GM19035 (cell line): ENCODE measurements around the gene ERI2.
"Not testable (repeated sequence)": the region's sequence is repeated elsewhere in the genome, so short reads cannot be mapped to it uniquely, and the experiment has no call there.

Source experiments
- ATAC-seq: cut with Tn5 transposase; IDR thresholded peaks from one replicate; pipeline ENCODE4 v1.9.1; 2021; ENCODE audit not compliant: unreplicated experiment

ERI2 gene

DNA sequence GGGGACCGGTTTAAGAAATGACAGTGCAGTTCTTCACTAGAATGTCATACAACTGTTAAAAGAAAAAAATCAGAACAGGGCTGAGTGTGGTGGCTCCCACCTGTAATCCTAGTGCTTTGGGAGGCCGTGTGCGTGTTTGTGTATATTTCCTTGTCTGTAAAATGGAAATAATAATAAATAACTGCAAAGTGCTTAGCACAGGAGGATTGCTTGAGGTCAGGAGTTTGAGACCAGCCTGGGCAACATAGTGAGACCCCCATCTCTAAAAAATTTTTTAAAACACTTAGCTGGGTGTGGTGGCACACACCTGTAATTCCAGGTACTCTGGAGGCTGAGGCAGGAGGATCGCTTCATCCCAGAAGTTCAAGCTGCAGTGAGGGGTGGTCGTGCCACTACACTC, 40.0 kb downstream of the ERI2 start:
- no peak for ATAC-seq

DNA sequence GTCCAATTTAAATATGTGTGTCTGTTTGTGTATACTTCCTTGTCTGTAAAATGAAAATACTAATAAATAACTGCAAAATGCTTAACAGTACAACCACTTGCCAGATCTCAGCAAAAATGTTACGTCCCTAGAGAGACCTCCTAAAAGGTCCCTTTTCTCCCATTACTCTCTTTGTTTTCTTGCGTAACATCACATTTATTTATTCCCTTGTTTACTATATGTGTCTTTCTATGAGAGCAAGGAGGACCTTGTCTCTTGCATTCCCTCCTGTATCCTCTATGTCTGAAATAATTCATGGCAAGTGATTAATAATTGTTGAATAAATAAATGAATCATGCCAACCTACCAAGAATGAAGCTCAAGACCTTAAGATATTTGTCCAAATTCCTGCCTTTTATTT, 40.5 kb downstream of the ERI2 start:
- no peak for ATAC-seq

DNA sequence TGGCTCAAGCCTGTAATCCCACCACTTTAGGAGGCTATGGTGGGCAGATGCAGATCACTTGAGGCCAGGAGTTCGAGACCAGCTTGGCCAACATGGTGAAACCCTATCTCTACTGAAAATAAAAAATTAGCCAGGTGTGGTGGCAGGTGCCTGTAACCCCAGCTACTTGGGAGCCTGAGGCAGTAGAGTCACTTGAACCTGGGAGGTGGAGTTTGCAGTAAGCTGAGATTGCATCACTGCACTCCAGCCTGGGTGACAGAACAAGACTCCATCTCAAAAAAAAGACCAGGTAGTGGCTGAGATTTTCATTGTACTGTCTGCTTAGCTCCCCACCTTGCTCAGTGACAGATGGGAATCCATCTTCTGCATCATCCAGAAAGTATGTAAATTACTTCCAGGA, 41.8 kb downstream of the ERI2 start:
- not testable (repeated sequence) for ATAC-seq

DNA sequence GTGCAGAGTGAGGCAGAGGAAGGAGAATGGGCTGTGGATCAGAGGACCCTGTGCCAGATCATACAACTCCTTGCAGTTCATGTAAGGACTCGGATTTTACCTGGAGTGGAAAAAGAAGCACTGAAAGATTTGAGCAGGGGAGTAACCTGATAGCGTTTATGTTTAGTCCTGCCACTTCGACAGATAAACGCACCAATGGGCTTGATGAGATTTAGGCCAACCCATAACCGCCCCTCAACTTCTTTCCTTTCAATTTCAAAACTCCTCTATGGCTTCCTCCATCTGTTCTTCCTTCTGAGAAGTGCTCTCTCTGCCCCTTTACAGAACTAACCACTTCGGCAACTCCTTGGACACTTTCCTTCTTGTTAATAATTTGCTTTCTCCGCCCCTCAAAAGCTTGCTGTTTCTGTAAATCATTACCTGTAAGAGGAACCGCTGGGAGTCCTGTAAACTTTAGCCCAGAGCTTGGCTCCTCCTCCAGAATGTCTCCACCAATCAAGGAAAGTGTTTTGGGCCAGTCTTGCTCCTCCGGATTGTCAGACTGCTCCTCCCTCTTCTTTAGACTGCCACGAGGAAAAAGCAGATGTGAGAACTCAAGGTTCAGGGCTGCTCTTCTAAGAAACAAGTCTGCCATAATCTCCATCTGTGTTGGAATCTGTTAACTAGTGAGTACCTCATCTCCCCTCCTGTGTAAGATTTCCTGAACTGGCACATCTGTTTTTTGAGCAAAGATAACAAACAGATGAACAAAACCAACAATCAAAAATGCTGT, 42.6 kb downstream of the ERI2 start, which contains the start of gene ACSM3:
ACSM3 (plus strand) TSS at position 554 of the 772 bp plus-strand sequence. CDS start 6,021 bp downstream, outside the sequence.
- ATAC-seq, result peak; percentile 98

DNA sequence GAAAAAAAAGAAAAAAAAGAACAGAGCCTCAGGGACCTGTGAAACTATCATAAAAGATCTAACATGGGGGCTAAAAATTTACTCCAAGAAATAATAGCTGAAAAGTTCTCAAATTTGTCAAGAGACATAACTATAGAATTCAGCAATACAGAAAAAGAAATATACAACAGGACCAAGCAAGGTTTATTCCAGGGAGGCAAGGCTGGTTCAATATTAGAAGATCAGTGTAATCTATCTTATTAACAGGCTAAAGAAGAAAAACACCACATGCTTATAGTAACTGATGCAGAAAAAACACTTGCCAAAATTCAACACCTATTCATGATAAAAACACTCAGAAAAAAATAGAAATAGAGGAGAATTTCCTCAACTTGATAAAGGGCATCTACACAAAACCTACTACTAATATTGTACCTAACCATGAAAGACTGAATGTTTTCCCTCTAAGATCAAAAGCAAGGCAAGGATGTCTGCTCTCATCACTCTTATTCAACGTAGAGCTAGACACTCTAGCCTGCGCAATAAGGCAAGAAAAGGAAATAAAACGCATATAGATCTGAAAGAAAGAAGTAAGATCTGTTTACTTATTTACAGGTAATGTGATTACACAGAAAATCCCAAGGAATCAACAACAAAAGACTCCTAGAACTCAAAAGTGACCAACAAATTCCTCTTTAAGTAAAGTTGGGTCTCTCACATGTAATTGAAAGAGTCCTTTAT, 43.7 kb downstream of the ERI2 start:
- no peak for ATAC-seq

DNA sequence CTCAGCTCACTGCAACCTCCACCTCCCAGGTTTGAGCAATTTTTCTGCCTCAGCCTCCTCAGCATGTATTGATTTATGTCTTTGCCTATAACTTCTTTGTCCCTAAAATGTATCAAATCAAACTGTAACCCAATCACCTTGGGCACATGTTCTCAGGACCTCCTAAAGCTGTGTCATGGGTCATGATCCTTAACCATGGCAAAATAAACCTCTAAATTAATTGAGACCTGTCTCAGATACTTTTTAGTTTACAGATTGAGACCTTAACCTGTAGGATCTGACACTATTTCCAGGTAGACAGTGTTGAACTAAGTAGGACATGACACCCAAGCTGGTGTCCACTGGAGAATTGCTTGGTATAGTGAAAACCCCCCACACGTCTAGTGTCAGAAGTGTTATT, 45.1 kb downstream of the ERI2 start:
- ATAC-seq, result no peak

DNA sequence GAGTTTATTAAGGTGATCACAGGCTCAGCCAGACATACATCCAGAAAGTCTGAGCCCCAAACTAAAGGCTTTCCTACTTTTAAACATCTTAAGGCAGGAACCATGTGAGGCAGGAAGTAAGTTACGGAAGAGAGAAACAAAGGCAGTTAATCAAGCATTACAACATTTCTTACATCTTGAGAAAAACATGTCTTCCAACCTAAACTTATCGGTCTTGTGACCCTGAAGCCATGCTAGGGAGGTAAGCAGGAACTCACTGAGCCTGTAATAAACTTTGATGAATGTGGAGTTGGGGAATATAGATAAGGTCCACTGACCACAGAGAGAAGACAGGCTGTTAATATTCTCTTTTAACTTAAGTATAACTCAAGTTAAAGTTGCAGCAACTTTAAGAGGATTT, 45.9 kb downstream of the ERI2 start:
- ATAC-seq, result no peak

DNA sequence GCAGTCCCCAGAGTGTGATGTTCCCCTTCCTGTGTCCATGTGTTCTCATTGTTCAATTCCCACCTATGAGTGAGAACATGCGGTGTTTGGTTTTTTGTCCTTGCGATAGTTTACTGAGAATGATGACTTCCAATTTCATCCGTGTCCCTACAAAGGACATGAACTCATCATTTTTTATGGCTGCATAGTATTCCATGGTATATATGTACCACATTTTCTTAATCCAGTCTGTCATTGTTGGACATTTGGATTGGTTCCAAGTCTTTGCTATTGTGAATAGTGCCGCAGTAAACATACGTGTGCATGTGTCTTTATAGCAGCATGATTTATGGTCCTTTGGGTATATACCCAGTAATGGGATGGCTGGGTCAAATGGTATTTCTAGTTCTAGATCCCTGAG, 50.5 kb downstream of the ERI2 start:
- not testable (repeated sequence) for ATAC-seq

DNA sequence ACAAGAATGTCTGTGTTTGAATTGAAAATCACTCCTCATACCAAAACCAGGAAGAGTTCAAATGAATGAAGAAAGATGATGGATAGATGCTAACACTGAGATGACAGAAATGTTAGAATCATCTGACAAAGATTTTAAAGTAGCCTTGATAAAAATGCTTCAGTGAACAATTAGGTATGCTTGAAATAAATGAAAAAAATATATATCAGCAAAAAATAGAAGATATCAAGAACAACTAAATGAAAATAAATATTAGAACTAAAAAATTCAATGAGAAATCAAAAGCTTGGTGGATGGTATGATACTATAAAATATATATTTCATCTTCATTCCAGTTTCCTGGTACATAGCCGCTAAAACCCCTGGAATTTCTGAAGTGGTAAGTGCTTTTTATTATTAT, 51.0 kb downstream of the ERI2 start:
- ATAC-seq, result no peak

DNA sequence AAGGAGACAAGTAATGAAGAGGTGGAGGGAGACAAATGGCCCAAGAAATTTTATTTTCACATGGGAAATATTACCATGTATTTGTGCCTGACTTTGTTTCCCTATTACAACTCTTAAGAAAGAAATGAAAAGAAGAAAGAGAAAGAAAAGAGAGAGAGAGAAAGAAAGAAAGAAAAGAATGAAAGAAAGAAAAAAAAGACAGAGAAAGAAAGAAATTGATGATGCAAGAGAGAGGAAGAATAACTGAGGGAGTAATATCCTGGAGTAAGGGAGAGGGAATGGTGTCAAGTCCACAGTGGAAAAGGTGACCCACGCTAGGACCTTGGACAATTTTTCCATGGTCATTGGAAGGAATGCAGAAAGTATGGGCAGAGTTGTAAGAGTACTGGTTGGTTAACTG, 52.5 kb downstream of the ERI2 start:
- no peak for ATAC-seq

DNA sequence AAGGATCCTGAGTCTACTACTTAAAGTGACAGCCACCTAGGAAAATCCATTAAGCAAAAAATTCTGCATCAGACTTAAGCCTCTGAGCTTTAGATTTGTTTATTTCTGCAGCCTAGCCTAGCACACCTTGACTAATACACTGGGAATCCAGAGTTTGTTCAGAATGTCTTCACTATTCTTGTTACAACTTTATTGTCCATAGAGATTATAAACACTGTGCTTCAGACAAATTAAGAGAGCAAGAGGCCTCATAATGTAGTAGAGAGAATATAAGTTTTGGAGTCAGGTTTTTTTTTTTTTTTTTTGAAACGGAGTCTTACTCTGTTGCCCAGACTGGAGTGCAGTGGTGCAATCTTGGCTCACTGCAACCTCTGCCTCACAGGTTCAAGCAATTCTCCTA, 55.7 kb downstream of the ERI2 start:
- ATAC-seq, result no peak

DNA sequence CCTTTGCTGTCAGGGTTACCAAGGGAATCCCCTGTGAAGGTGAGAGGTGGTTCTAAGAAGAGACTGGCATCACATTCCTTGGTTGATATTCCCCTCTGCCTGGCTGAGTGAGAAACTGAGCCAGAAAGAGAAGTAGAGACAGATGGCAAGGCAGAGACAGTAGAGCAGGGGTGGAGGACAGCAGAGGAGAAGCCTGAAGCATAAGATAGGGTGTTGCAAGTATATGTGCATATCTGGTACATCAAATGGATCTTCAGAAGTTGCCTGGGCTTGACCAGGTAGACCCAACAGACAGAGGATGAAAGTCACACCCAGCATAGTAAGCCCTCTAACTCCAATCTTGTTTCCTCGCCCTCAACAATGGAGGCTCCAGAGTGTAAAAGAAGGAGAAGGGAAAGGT, 56.8 kb downstream of the ERI2 start:
- no peak for ATAC-seq

DNA sequence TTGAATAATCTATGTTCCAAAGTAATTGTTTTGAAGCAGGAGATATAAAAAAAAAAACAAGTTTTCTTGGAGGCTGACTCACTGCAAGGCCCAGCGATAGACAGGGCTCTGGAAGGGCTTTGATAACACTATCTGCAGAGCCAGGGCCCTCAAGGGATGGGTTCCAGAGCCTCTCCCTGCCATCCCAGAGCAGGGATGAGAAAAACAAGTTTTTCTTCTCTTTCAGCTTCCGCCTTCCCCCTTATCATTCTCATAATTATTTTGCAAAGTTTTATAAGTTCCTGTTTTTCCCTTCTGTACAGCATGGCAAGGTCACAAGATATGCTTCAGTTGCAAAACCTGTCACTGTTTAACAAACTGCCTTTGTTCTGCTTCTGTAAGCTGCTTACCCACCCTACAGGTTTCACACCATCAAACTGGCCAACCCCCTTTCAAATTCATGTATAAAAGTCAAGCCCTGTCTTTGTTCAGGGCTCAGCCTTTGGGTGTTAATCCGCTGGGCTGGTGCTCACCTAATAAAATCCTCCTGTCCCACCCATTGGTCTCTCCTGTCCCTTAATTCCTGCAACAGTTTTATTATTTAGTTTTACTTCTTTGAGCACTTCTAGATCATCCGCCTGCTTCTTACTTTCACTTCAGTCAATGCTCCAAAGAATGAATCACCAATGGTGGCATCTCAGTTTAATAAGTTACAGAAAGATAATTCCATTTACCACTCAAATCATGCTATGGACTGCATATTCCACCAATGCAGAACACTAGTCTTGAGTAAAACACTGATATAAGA, 59.0 kb downstream of the ERI2 start:
- ATAC-seq, result no peak

DNA sequence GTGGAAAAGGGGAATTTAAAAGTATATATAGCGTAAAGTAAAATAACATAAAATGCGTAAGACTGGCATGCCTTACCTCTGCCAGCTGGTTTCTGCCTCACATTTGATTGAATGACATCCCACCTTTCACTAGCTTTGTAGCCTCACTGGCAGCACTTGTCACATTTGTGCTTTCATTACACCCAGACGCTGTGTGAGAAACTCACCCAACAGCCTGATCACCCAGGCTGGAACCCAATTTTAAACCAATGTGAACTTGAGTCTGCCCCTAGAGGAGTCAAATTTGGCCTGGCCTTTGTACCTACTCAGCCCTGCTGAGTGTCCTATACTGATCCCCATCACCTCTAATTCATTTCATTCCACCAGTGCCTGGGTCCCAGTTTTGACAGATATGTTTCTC, 59.8 kb downstream of the ERI2 start:
- ATAC-seq, result no peak
